DND-41 (cell line): ENCODE results near the gene RIOK3.

Source experiments
- EZH2 ChIP-seq: IDR thresholded peaks from 3 replicates; pipeline ENCODE4 v1.6.1; 2012; ENCODE audit warnings: borderline replicate concordance, low read depth, mild to moderate bottlenecking, moderate library complexity, low read length, inconsistent platforms; ENCODE audit not compliant: severe bottlenecking
- TF ChIP-seq, protein P1 (sequence below): IDR thresholded peaks from 2 replicates; pipeline ENCODE4 v1.5.1; 2012; ENCODE audit warnings: borderline replicate concordance, low read length, moderate library complexity, mild to moderate bottlenecking; ENCODE audit not compliant: poor library complexity, severe bottlenecking; ENCODE audit errors: extremely low read depth

- TF ChIP-seq, protein P1, sequence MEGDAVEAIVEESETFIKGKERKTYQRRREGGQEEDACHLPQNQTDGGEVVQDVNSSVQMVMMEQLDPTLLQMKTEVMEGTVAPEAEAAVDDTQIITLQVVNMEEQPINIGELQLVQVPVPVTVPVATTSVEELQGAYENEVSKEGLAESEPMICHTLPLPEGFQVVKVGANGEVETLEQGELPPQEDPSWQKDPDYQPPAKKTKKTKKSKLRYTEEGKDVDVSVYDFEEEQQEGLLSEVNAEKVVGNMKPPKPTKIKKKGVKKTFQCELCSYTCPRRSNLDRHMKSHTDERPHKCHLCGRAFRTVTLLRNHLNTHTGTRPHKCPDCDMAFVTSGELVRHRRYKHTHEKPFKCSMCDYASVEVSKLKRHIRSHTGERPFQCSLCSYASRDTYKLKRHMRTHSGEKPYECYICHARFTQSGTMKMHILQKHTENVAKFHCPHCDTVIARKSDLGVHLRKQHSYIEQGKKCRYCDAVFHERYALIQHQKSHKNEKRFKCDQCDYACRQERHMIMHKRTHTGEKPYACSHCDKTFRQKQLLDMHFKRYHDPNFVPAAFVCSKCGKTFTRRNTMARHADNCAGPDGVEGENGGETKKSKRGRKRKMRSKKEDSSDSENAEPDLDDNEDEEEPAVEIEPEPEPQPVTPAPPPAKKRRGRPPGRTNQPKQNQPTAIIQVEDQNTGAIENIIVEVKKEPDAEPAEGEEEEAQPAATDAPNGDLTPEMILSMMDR: no peak
- no peak for TF ChIP-seq EZH2
Observed at GRCh38 chr18:23504720-23505119, 51.6 kb downstream of the RIOK3 start.
